Measurements from ENCODE around the gene MRAP2. TPM values are rescaled to one million over a fixed set of nuclear protein-coding genes. Genes with fewer than 3 reads are reported as not detected.

The MRAP2 gene
- total and polyA plus RNA-seq, 4 experiments from 2014 or later, result not detected

DNA sequence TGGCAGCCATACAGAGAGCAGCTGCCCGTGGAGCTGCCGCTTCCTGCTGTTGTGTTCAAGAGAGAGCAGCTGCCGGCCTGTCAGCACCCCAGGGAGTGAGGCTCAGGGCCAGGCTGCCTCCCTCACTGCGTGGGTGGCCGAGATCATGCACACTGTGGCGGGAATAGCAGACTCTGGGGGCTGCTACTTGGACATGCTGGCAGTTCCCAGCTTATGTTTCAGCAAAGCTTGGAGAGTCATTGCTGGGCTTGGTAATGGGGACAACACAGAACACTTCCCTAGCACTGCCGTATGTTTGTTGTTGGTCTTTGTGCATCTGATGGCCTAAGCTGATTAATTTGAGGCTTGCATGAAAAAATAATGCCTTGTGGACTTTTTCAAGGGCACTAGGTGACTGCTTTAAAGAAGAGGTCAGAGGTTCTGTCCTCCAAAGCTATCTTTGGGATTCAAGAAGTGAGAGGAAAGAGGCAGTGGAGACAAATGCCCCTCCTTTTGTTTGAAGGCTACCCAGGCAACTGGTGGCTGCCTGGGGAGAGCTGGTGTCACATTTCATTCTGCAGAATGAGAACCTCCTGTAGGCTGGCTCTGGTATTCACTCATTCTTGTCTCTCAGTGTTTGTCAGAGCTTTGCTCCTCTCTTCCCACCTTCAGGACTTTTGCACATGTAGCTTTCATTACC, 18.8 kb downstream of the MRAP2 start:
- Mint-ChIP-seq H3K4me1 (no peaks in the 10 kb centered on the region), H3K36me3 (no peaks in the 10 kb centered on the region), H3K4me3 (no peak overlapping the region), H3K9me3 (no peaks in the 10 kb centered on the region), H3K27ac (no peak overlapping the region), H3K27me3 (peaks cover 4 to 9% of the 10 kb centered on the region in 2 donors)
- Histone ChIP-seq H3K27me3 (ENCODE audit: insufficient read depth, low read length) (no peaks in the 10 kb centered on the region), H3K27ac (ENCODE audit: low read depth, low read length) (no peak overlapping the region), H3K4me1 (ENCODE audit: insufficient read depth, low read length) (no peaks in the 10 kb centered on the region), H3K36me3 (ENCODE audit: insufficient read depth, low read length) (no peaks in the 10 kb centered on the region), H3K4me3 (ENCODE audit: low read length in 2 of 2) (no peak overlapping the region), H3K9me3 (ENCODE audit: control insufficient read depth in 1 of 2, low read length in 2 of 2) (no peaks in the 10 kb centered on the region)
- DNase-seq, result no peak
- POLR2A ChIA-PET (ENCODE audit: partially characterized antibody), result no interaction called here
- CTCF ChIA-PET (ENCODE audit: partially characterized antibody), result no interaction called here
- intact Hi-C loops (cut with micrococcal nuclease), result no loop called here

DNA sequence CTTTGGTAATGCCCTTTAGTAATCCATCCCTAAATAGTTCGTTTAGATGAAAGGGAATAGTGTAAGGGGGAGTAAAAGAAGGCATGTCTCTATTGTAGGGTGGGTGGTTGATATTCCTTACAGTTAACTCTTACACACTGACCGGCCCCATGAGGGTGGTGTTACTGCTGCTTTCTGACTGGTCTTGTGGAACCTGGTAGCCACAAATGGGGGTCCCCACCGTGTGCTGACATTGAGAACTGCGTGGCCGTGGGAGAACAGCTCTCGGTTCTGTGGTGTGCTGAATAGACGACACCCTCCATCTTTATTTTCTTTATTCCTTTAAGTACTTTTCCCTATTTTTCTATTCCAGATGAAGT, 19.3 kb downstream of the MRAP2 start:
- H3K9me3 ChIP-seq (ENCODE audit: control insufficient read depth in 1 of 2, low read length in 2 of 2), result no peaks in the 10 kb centered on the region
- H3K27ac Mint-ChIP-seq, result no peak overlapping the region
- H3K36me3 Mint-ChIP-seq, result no peaks in the 10 kb centered on the region
- no peak overlapping the region for H3K4me3 Mint-ChIP-seq
- H3K27ac ChIP-seq (ENCODE audit: low read depth, low read length), result no peak overlapping the region
- H3K27me3 ChIP-seq (ENCODE audit: insufficient read depth, low read length), result no peaks in the 10 kb centered on the region
- no peaks in the 10 kb centered on the region for H3K4me1 Mint-ChIP-seq
- H3K27me3 Mint-ChIP-seq, result peaks cover 4 to 9% of the 10 kb centered on the region in 2 donors
- intact Hi-C loops (cut with micrococcal nuclease), result no loop called here
- no peaks in the 10 kb centered on the region for H3K4me1 ChIP-seq (ENCODE audit: insufficient read depth, low read length)
- POLR2A ChIA-PET (ENCODE audit: partially characterized antibody), result no interaction called here
- H3K4me3 ChIP-seq (ENCODE audit: low read length in 2 of 2), result no peak overlapping the region
- no peaks in the 10 kb centered on the region for H3K9me3 Mint-ChIP-seq
- no peaks in the 10 kb centered on the region for H3K36me3 ChIP-seq (ENCODE audit: insufficient read depth, low read length)
- no peak for DNase-seq
- CTCF ChIA-PET (ENCODE audit: partially characterized antibody), result no interaction called here

DNA sequence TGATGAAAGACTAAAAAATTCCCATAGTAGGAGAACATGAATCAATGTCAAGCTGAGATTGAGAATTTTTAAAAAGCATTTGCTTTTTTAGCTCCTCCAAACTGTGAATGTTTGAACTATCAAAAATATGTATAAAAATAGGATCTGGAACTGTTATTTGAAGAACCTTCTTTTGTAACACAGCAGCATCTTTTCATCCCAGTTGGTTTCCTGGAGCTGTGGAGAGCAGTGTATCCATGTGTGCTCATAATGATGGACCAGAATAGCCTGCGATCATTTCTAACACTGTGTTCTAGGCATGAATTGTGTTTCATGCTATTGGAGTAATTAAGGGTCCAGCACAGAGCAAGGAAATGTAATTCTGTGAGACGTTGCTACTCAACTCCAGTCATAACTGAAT, 22.1 kb downstream of the MRAP2 start:
- H3K27ac Mint-ChIP-seq, result no peak overlapping the region
- H3K27me3 Mint-ChIP-seq, result peaks cover 4 to 11% of the 10 kb centered on the region in 2 donors
- no peaks in the 10 kb centered on the region for H3K4me1 Mint-ChIP-seq
- Histone ChIP-seq H3K36me3 (ENCODE audit: insufficient read depth, low read length) (no peaks in the 10 kb centered on the region), H3K9me3 (ENCODE audit: control insufficient read depth in 1 of 2, low read length in 2 of 2) (no peaks in the 10 kb centered on the region), H3K4me1 (ENCODE audit: insufficient read depth, low read length) (no peaks in the 10 kb centered on the region), H3K4me3 (ENCODE audit: low read length in 2 of 2) (no peak overlapping the region), H3K27ac (ENCODE audit: low read depth, low read length) (no peak overlapping the region), H3K27me3 (ENCODE audit: insufficient read depth, low read length) (no peaks in the 10 kb centered on the region)
- no peak for DNase-seq
- intact Hi-C loops (cut with micrococcal nuclease), result no loop called here
- no peaks in the 10 kb centered on the region for H3K9me3 Mint-ChIP-seq
- H3K4me3 Mint-ChIP-seq, result no peak overlapping the region
- CTCF ChIA-PET (ENCODE audit: partially characterized antibody), result no interaction called here
- H3K36me3 Mint-ChIP-seq, result no peaks in the 10 kb centered on the region
- POLR2A ChIA-PET (ENCODE audit: partially characterized antibody), result no interaction called here

DNA sequence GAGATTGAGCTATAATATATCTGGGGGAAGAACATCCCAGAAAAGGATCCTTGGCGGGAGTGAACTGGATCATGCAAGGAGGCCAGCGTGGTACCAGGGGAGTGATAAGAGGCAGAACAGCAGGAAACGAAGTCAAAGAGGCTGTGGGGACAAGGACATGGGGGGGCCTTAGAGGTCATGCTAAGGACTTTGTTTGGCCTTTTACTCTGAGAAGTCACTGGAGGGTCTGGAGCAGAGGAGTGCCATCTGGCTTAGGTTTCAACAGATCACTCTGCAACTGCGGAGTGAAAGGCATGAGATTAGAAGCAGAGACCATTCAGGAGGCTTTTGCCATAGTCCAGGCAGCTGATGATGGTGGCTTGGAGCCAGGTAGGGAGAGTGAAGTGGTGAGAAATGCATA, 24.3 kb downstream of the MRAP2 start:
- H3K27me3 ChIP-seq (ENCODE audit: insufficient read depth, low read length), result no peaks in the 10 kb centered on the region
- DNase-seq, result no peak
- no peaks in the 10 kb centered on the region for H3K36me3 ChIP-seq (ENCODE audit: insufficient read depth, low read length)
- intact Hi-C loops (cut with micrococcal nuclease), result no loop called here
- no peak overlapping the region for H3K4me3 ChIP-seq (ENCODE audit: low read length in 2 of 2)
- ChIA-PET POLR2A (ENCODE audit: partially characterized antibody) (no interaction called here), CTCF (ENCODE audit: partially characterized antibody) (no interaction called here)
- no peaks in the 10 kb centered on the region for H3K9me3 ChIP-seq (ENCODE audit: control insufficient read depth in 1 of 2, low read length in 2 of 2)
- H3K4me3 Mint-ChIP-seq, result no peak overlapping the region
- no peaks in the 10 kb centered on the region for H3K4me1 ChIP-seq (ENCODE audit: insufficient read depth, low read length)
- no peaks in the 10 kb centered on the region for H3K4me1 Mint-ChIP-seq
- H3K27me3 Mint-ChIP-seq, result peaks cover 0 to 9% of the 10 kb centered on the region in 2 donors
- no peak overlapping the region for H3K27ac ChIP-seq (ENCODE audit: low read depth, low read length)
- H3K9me3 Mint-ChIP-seq, result no peaks in the 10 kb centered on the region
- H3K27ac Mint-ChIP-seq, result no peak overlapping the region
- no peaks in the 10 kb centered on the region for H3K36me3 Mint-ChIP-seq

DNA sequence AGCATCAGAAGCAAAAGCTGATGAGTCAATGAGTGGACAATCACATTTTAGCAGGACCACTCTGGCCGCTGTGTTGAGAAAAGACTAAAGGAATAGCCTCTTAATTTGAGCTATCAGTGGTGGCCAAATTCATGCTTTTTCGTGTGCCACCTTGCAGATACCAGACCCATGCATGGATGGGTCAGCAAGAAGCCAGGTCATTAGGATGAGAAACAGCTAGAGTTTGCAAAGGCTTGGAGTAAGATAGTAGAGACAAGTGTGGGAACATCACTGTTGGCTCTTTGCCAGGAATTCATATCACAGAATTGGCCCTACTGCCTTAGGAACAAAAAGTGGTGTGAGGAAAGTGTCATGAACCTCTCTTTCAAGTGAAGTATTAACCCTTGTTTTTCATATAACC, 25.5 kb downstream of the MRAP2 start:
- no peaks in the 10 kb centered on the region for H3K27me3 ChIP-seq (ENCODE audit: insufficient read depth, low read length)
- H3K4me3 ChIP-seq (ENCODE audit: low read length in 2 of 2), result no peak overlapping the region
- H3K4me1 Mint-ChIP-seq, result no peaks in the 10 kb centered on the region
- ChIA-PET CTCF (ENCODE audit: partially characterized antibody) (no interaction called here), POLR2A (ENCODE audit: partially characterized antibody) (no interaction called here)
- peaks cover 0 to 4% of the 10 kb centered on the region in 2 donors for H3K27me3 Mint-ChIP-seq
- H3K36me3 ChIP-seq (ENCODE audit: insufficient read depth, low read length), result no peaks in the 10 kb centered on the region
- no peaks in the 10 kb centered on the region for H3K4me1 ChIP-seq (ENCODE audit: insufficient read depth, low read length)
- H3K27ac Mint-ChIP-seq, result no peak overlapping the region
- no peak overlapping the region for H3K27ac ChIP-seq (ENCODE audit: low read depth, low read length)
- no peak overlapping the region for H3K4me3 Mint-ChIP-seq
- no peaks in the 10 kb centered on the region for H3K36me3 Mint-ChIP-seq
- intact Hi-C loops (cut with micrococcal nuclease), result no loop called here
- peaks cover 0 to 1% (median 0%) of the 10 kb centered on the region in 8 donors for H3K9me3 Mint-ChIP-seq
- no peaks in the 10 kb centered on the region for H3K9me3 ChIP-seq (ENCODE audit: control insufficient read depth in 1 of 2, low read length in 2 of 2)
- DNase-seq, result no peak

DNA sequence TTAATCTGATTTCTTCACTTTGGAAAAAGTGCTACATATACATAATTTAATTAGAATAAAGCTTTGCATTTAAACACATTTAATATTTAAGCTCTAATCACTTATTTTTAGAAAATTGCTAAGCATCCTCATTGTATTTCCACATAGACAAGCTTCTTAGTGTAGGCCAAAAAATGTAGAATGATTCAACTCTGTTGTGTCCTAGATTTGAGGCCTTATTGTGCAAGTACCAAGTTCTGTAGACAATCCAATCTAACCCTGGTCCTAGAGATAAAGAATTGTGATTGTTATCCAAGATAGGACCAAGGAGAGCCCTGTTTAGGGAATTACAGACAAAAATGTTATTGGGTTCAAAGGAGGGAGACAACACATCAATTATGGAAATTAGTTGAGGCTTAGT, 27.6 kb downstream of the MRAP2 start:
- H3K4me3 Mint-ChIP-seq, result no peak overlapping the region
- no peaks in the 10 kb centered on the region for H3K4me1 ChIP-seq (ENCODE audit: insufficient read depth, low read length)
- no peaks in the 10 kb centered on the region for H3K27me3 ChIP-seq (ENCODE audit: insufficient read depth, low read length)
- H3K4me1 Mint-ChIP-seq, result no peaks in the 10 kb centered on the region
- POLR2A ChIA-PET (ENCODE audit: partially characterized antibody), result no interaction called here
- CTCF ChIA-PET (ENCODE audit: partially characterized antibody), result no interaction called here
- H3K27me3 Mint-ChIP-seq, result peaks cover 0 to 3% of the 10 kb centered on the region in 2 donors
- H3K9me3 Mint-ChIP-seq, result peaks cover 0 to 2% (median 0%) of the 10 kb centered on the region in 8 donors
- no peak overlapping the region for H3K4me3 ChIP-seq (ENCODE audit: low read length in 2 of 2)
- no peak overlapping the region for H3K27ac Mint-ChIP-seq
- no peaks in the 10 kb centered on the region for H3K9me3 ChIP-seq (ENCODE audit: control insufficient read depth in 1 of 2, low read length in 2 of 2)
- no peaks in the 10 kb centered on the region for H3K36me3 ChIP-seq (ENCODE audit: insufficient read depth, low read length)
- intact Hi-C loops (cut with micrococcal nuclease), result no loop called here
- no peak overlapping the region for H3K27ac ChIP-seq (ENCODE audit: low read depth, low read length)
- no peaks in the 10 kb centered on the region for H3K36me3 Mint-ChIP-seq
- no peak for DNase-seq

DNA sequence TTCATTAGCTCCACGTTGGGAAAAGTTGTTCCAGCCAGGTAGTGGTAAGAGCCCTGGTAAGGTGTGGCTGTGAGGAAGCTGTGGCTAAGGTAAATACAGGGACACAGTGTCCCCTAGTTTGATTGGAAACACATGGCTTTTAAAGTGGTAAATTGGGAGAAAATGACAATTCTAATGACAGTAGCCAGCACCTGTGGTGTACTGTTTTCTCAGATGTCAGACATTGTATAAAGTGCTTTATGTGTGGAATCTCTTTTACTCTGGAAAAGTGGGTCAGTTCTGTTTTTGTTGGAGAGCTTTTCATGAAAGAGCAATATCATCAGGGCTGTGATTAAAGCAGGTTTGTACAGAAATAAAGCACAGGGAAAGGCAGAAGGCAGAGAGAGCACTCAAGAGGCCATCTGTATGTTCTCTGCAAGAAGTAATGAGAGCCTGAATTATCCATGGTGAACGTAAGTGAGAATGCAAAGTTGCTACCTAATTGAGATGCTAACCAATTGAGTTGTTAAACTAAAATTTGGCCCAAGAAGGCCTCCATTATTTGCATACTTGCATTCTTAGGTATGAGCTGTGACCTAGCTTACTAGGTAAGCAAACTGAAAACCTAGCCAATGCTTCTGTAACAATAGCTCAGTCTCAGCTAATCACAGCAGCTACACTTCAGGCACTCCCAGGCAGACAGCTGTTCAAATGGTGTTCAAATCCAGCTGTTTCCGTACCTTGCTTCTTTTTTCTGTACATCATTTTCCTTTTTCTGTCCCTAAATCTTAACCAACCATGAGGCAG, 28.2 kb downstream of the MRAP2 start:
- Mint-ChIP-seq H3K9me3 (peaks cover 0 to 2% (median 0%) of the 10 kb centered on the region in 8 donors), H3K4me1 (no peaks in the 10 kb centered on the region), H3K36me3 (no peaks in the 10 kb centered on the region), H3K27ac (no peak overlapping the region), H3K4me3 (no peak overlapping the region), H3K27me3 (peaks cover 0 to 3% of the 10 kb centered on the region in 2 donors)
- H3K4me1 ChIP-seq (ENCODE audit: insufficient read depth, low read length), result no peaks in the 10 kb centered on the region
- POLR2A ChIA-PET (ENCODE audit: partially characterized antibody), result no interaction called here
- intact Hi-C loops (cut with micrococcal nuclease), result no loop called here
- no peaks in the 10 kb centered on the region for H3K27me3 ChIP-seq (ENCODE audit: insufficient read depth, low read length)
- CTCF ChIA-PET (ENCODE audit: partially characterized antibody), result no interaction called here
- no peaks in the 10 kb centered on the region for H3K9me3 ChIP-seq (ENCODE audit: control insufficient read depth in 1 of 2, low read length in 2 of 2)
- no peak for DNase-seq
- no peak overlapping the region for H3K4me3 ChIP-seq (ENCODE audit: low read length in 2 of 2)
- no peak overlapping the region for H3K27ac ChIP-seq (ENCODE audit: low read depth, low read length)
- H3K36me3 ChIP-seq (ENCODE audit: insufficient read depth, low read length), result no peaks in the 10 kb centered on the region

All from CD4-positive, alpha-beta memory T cell (primary cell).